Activated CD8-positive, alpha-beta T cell treated with anti-CD3 and anti-CD28 coated beads for 36 hours (primary cell): ENCODE data around the gene LAMA5. TPM values are rescaled to one million over a fixed set of nuclear protein-coding genes. Genes with fewer than 3 reads are reported as not detected.

Experiments used
- ATAC-seq: fragments of 200-7000 bp; cut with Tn5 transposase; one replicate; pipeline ENCODE4 v1.10.0; 2021; ENCODE audit warnings: mild to moderate bottlenecking, moderate library complexity
- CTCF ChIA-PET: fragments of 350-600 bp; sonication (Branson Sonifier 250); formaldehyde crosslinking; loops from one replicate; lab custom pipeline; 2021; ENCODE audit warnings: antibody characterized with exemption; lab: Charles Lee
- POLR2A ChIA-PET: fragments of 350-600 bp; sonication (Branson Sonifier 250); formaldehyde crosslinking; loops from one replicate; lab custom pipeline; 2021; ENCODE audit warnings: antibody characterized with exemption; lab: Charles Lee
- DNase-seq: peaks from one replicate; pipeline ENCODE4 v3.0.0-alpha.2; 2020
- H3K27ac Mint-ChIP-seq: one replicate; pipeline ENCODE4 v1.8.0; 2021; ENCODE audit warnings: mild to moderate bottlenecking, mixed read lengths
- H3K27me3 Mint-ChIP-seq: one replicate; pipeline ENCODE4 v1.8.0; 2021; ENCODE audit warnings: mixed read lengths
- H3K36me3 Mint-ChIP-seq: one replicate; pipeline ENCODE4 v1.8.0; 2021; ENCODE audit warnings: low read depth, mixed read lengths
- H3K4me1 Mint-ChIP-seq: one replicate; pipeline ENCODE4 v1.8.0; 2021; ENCODE audit warnings: low read depth, mixed read lengths
- H3K4me3 Mint-ChIP-seq: one replicate; pipeline ENCODE4 v1.8.0; 2021; ENCODE audit warnings: mild to moderate bottlenecking, moderate library complexity, mixed read lengths
- H3K9me3 Mint-ChIP-seq: one replicate; pipeline ENCODE4 v1.8.0; 2021; ENCODE audit warnings: mixed read lengths
- CTCF ChIP-seq: fragments of 200-600 bp; IDR thresholded peaks from one replicate; pipeline ENCODE4 v1.8.0; 2022; ENCODE audit warnings: antibody characterized with exemption, mild to moderate bottlenecking
- intact Hi-C: fragments of 100-400 bp; cut with micrococcal nuclease; formaldehyde crosslinking; loops from one replicate; pipeline ENCODE4 v1.10.0; 2022
- total RNA-seq, 2 experiments: library from RNA; stranded (reverse); gene quantifications; one replicate each; pipeline ENCODE4 v1.2.3, GENCODE V29; 2021

Gene LAMA5
- total RNA-seq, 2 experiments from 2014 or later = 0.25 to 0.76 TPM

- Mint-ChIP-seq H3K9me3 (no peaks in the 10 kb centered on the region), H3K4me3 (no peak overlapping the region), H3K27ac (no peak overlapping the region), H3K4me1 (peaks cover 12% of the 10 kb centered on the region), H3K36me3 (no peaks in the 10 kb centered on the region), H3K27me3 (no peaks in the 10 kb centered on the region)
- TF ChIP-seq CTCF = peak; percentile 35
- ATAC-seq (peak; percentile 14), DNase-seq (peak; percentile 62)
- ChIA-PET CTCF (interaction anchor here (0.7 to 2.4 kb wide), 10 partner anchors 21 to 381 kb away, joined by 3 to 14 read pairs (median 4); partner anchors contain the start of gene SLCO4A1), POLR2A (interaction anchor here (1.0 to 2.2 kb wide), 2 partner anchors 19 to 213 kb away, joined by 3 to 6 read pairs; no protein-coding TSS in a partner anchor)
- intact Hi-C loops = no loop called here
Measured at GRCh38 chr20:62409931-62410745, 43.0 kb upstream of the LAMA5 start.

GRCh38 chr20:62409086-62409853 lies 42.2 kb upstream of the LAMA5 start:
- ATAC-seq (no peak), DNase-seq (no peak)
- Mint-ChIP-seq H3K27me3 (no peaks in the 10 kb centered on the region), H3K4me1 (peaks cover 16% of the 10 kb centered on the region), H3K4me3 (no peak overlapping the region), H3K36me3 (no peaks in the 10 kb centered on the region), H3K27ac (no peak overlapping the region), H3K9me3 (no peaks in the 10 kb centered on the region)
- intact Hi-C loops = no loop called here
- no peak for TF ChIP-seq CTCF
- ChIA-PET CTCF (interaction anchor here (0.7 to 2.4 kb wide), 8 partner anchors 20 to 382 kb away, joined by 3 to 14 read pairs (median 4); partner anchors contain the start of gene SLCO4A1), POLR2A (interaction anchor here (2.2 kb wide), 1 partner anchor 18 kb away, joined by 6 read pairs; no protein-coding TSS in a partner anchor)

- DNase-seq = no peak
- H3K9me3 Mint-ChIP-seq = no peaks in the 10 kb centered on the region
- no peak for ATAC-seq
- intact Hi-C loops = no loop called here
- TF ChIP-seq CTCF = no peak
- no peak overlapping the region for H3K27ac Mint-ChIP-seq
- no peaks in the 10 kb centered on the region for H3K27me3 Mint-ChIP-seq
- H3K4me1 Mint-ChIP-seq = peaks cover 19% of the 10 kb centered on the region
- ChIA-PET POLR2A (interaction anchor here (2.2 kb wide), 1 partner anchor 18 kb away, joined by 6 read pairs; no protein-coding TSS in a partner anchor), CTCF (interaction anchor here (0.7 to 2.4 kb wide), 4 partner anchors 20 to 383 kb away, joined by 3 to 14 read pairs (median 6); no protein-coding TSS in a partner anchor)
- H3K36me3 Mint-ChIP-seq = no peaks in the 10 kb centered on the region
- H3K4me3 Mint-ChIP-seq = no peak overlapping the region
Measured at GRCh38 chr20:62408640-62409039, 41.5 kb upstream of the LAMA5 start.

GRCh38 chr20:62408055-62408454 lies 40.9 kb upstream of the LAMA5 start:
- no peaks in the 10 kb centered on the region for H3K27me3 Mint-ChIP-seq
- intact Hi-C loops = no loop called here
- H3K9me3 Mint-ChIP-seq = no peaks in the 10 kb centered on the region
- CTCF ChIA-PET = interaction anchor here (0.7 kb wide), 1 partner anchor 106 kb away, joined by 3 read pairs; no protein-coding TSS in a partner anchor
- peak overlapping the region; percentile 86 for H3K27ac Mint-ChIP-seq
- H3K36me3 Mint-ChIP-seq = no peaks in the 10 kb centered on the region
- peaks cover 19% of the 10 kb centered on the region for H3K4me1 Mint-ChIP-seq
- no peak for TF ChIP-seq CTCF
- H3K4me3 Mint-ChIP-seq = peak overlapping the region; percentile 75
- POLR2A ChIA-PET = interaction anchor here (0.6 to 2.2 kb wide), 3 partner anchors 17 to 394 kb away, joined by 3 to 6 read pairs (median 3); no protein-coding TSS in a partner anchor
- no peak for ATAC-seq
- no peak for DNase-seq
